ENCODE data around the gene NMD3.

GRCh38 chr3:161199926-161200325, 21.2 kb upstream of the NMD3 start:
- TF ChIP-seq POLR2AphosphoS5 (IDR thresholded peaks at IDR 0.05; ENCODE audit: borderline replicate concordance, low read depth, low read length) (no peak), EZH2 (IDR thresholded peaks at IDR 0.05) (no peak)
